Activated naive CD8-positive, alpha-beta T cell treated with anti-CD3 and anti-CD28 coated beads, Interleukin-2, amount 50 U/mL, for 16 hours (primary cell): ENCODE measurements around the gene SLC15A4.

ENCODE experiments used
- DNase-seq: peaks from one replicate; pipeline ENCODE4 v3.0.0-alpha.2; 2020; ENCODE audit warnings: low read depth, low spot score

SLC15A4 gene

DNA sequence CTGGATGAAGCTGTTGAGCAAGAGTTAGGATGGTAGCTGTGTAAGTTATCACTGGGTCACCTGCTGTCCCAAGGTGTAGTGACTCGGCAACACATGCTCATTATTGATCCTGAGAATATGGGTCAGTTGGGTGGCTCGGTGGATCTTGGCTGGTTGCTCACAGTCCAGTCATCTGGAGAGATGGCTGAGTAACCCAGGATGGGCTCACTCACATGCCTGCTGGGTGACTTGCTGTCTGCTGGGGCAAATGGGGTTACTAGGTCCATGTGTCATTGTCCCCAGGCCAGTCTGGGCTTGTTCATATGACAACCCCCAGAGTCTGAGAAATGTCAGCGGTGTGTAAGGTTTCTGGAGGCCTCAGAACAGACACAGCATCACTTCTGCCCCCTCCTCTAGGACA is 69.5 kb downstream of the SLC15A4 start:
- no peak for DNase-seq

DNA sequence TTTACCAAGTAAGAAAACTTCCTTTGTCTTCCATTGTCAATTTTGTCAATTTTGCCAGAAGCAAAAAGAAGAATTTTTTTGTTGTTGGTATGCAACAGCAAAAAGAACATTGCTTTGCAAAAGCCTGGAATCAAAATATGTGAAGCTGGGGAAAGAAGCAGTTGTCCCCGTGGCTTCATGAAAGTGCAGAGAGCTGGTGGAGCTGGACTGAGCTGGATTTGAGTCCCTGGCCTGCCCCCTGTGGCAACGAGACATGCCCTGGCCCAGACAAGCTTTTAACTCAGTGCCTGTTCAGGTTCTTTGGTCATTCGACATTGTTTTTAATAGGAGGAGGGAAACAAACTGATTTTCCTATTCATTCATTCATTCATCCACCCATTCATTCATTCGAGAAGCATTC is 70.3 kb downstream of the SLC15A4 start:
- no peak for DNase-seq

DNA sequence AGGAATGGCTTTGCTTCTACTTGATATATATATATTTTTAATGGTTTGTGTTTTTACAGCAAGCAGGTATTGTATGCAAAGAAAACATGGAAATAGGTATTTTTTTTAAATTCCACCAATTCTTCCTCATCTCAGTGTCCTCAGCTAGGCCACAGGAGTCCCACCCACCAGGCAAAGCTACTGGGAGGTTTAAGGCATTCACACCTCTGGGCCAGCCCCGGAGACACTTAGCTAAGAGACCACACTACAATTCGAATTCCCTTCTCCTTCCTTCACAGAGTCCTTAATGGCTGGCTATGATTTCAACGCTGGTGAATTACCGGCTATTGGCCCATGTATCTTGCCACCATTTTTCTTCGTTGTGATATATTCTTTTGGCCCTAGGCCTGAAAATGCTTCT is 71.4 kb downstream of the SLC15A4 start:
- no peak for DNase-seq

DNA sequence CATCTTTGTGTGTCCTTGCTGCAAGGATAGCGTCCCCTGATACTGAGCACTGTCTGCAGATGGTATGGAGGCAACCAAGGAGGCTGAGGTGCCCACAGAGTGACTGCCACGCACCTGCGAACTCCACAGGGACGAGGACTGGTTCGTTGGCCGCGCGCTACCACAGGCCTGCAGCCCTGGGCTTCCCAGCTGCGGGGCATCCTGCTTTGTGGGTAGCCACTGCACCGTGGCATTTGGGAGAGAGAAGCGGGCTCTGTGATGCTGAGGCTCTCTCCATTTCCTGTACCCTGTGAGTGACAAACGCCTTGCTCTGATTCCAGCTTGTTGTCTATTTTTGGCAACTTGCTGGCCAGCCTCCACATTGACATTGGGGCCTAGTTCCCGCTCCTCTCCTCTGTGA is 76.3 kb downstream of the SLC15A4 start:
- DNase-seq = no peak

GRCh38 chr12:128745772-128746689 is 77.7 kb downstream of the SLC15A4 start:
- DNase-seq = no peak

DNA sequence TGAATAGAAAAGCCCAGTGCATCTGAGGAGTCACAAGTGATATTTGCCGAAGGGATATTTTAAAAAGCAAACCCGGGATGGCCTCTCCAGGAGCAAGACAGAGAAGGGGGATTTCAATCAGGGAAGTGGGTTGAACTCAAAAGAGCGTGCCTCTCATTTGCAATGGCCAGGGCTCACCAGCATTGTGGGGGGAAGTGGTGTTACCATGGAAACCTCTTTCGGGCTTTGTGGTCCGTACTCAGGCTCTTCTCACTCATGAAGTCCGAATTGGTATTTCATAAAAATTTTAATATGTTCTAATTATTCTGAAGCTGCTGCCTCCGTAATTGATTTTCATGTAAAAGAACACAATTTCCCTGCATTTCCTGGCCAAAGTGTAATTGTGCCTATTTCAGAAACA is 79.8 kb downstream of the SLC15A4 start:
- DNase-seq = no peak
